BJ (cell line): ENCODE results near the gene CPNE9. TPM values are rescaled to one million over a fixed set of nuclear protein-coding genes. Genes with fewer than 3 reads are reported as not detected.

Experiments
- CTCF ChIA-PET: fragments of 350-600 bp; formaldehyde crosslinking; extraction: SDS; loops from one replicate; lab custom pipeline; 2021; ENCODE audit warnings: antibody characterized with exemption, inconsistent platforms; lab: Yijun Ruan, JAX
- POLR2A ChIA-PET: fragments of 300-600 bp; sonication (Branson Sonifier 250); formaldehyde crosslinking; extraction: SDS; loops from one replicate; lab custom pipeline; 2021; ENCODE audit warnings: antibody characterized with exemption; lab: Charles Lee
- DNase-seq: peaks from one replicate; pipeline ENCODE4 v3.0.0-alpha.2; 2011; ENCODE audit warnings: low read depth
- H3K27me3 ChIP-seq: 2 replicates; pipeline ENCODE4 v1.6.0; 2011; ENCODE audit warnings: low read length; ENCODE audit not compliant: control insufficient read depth, insufficient read depth
- H3K36me3 ChIP-seq: 2 replicates; pipeline ENCODE4 v1.5.1; 2011; ENCODE audit warnings: low read length; ENCODE audit not compliant: control insufficient read depth, insufficient read depth
- H3K4me3 ChIP-seq: 2 replicates; pipeline ENCODE4 v1.5.1; 2011; ENCODE audit warnings: low read depth, mild to moderate bottlenecking, control low read depth, low read length
- CTCF ChIP-seq: IDR thresholded peaks from 2 replicates; pipeline ENCODE4 v1.5.1; 2011; ENCODE audit warnings: low read depth, mild to moderate bottlenecking, control low read depth, inconsistent platforms, low read length, moderate library complexity; ENCODE audit not compliant: insufficient read depth
- polyA plus RNA-seq: library from polyadenylated mRNA; depleted of rRNA; stranded (reverse); fragments of >200 nt; gene quantifications from 2 replicates; pipeline ENCODE4 v1.2.3, GENCODE V29; 2011

CPNE9 gene
- polyA plus RNA-seq, 1 experiment = not detected

- no peak for TF ChIP-seq CTCF
- Histone ChIP-seq H3K27me3 (peaks cover 3% of the 10 kb centered on the region), H3K36me3 (no peaks in the 10 kb centered on the region), H3K4me3 (no peak overlapping the region)
- ChIA-PET POLR2A (no interaction called here), CTCF (interaction anchor here (1.0 to 3.3 kb wide), 11 partner anchors 11 to 1023 kb away, joined by 3 to 22 read pairs (median 4); partner anchors contain the start of gene BRPF1)
- DNase-seq = no peak
Observed at GRCh38 chr3:9715136-9715535, 11.5 kb downstream of the CPNE9 start.

DNA sequence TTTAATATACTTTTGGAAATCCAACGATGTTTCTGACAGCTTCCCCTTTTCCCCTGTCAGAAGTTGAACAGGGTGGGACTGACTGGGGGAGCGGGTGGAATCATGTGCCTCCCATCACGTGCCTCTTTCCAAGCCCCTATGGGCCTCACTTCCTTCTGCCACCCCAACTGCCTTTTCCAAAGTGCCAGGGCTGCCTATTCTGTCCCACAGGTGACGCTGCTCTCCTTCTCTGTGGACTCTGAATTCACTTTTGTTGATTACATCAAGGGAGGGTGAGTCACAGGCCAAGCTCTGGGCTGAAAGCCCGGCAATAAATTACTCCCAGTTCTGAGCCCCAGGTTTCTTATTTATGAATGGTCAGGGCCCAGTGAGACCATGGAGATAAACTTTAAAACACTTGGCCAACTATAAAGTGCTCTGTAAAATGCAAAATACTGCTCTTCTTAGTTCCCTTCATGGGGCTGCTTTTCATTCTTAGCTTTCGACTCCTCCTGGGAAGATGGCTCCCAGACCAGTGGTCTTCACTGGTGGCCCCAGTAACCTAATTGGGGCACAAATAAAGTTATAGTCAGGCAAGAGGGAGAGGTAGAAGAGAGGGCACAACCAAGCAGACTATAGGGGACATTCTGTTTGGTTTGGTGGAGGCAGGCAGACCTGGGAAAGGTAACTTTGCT lies 12.3 kb downstream of the CPNE9 start:
- H3K36me3 ChIP-seq = no peaks in the 10 kb centered on the region
- POLR2A ChIA-PET = interaction anchor here (0.6 kb wide), 1 partner anchor 54 kb away, joined by 3 read pairs; the partner anchor contains the start of gene CAMK1
- peak; percentile 57 for DNase-seq
- H3K4me3 ChIP-seq = no peak overlapping the region
- TF ChIP-seq CTCF = peak; percentile 86
- peaks cover 3% of the 10 kb centered on the region for H3K27me3 ChIP-seq
- CTCF ChIA-PET = interaction anchor here (0.6 to 3.3 kb wide), 20 partner anchors 9 to 1023 kb away, joined by 3 to 22 read pairs (median 4); partner anchors contain the start of genes ARPC4, BRPF1, OGG1 and TADA3

GRCh38 chr3:9716801-9717555 lies 13.3 kb downstream of the CPNE9 start:
- no peak for DNase-seq
- H3K36me3 ChIP-seq = no peaks in the 10 kb centered on the region
- H3K4me3 ChIP-seq = no peak overlapping the region
- TF ChIP-seq CTCF = no peak
- H3K27me3 ChIP-seq = peaks cover 3% of the 10 kb centered on the region
- CTCF ChIA-PET = interaction anchor here (1.1 to 3.3 kb wide), 5 partner anchors 9 to 230 kb away, joined by 3 to 9 read pairs (median 5); partner anchors contain the start of gene OGG1
- POLR2A ChIA-PET = no interaction called here

DNA sequence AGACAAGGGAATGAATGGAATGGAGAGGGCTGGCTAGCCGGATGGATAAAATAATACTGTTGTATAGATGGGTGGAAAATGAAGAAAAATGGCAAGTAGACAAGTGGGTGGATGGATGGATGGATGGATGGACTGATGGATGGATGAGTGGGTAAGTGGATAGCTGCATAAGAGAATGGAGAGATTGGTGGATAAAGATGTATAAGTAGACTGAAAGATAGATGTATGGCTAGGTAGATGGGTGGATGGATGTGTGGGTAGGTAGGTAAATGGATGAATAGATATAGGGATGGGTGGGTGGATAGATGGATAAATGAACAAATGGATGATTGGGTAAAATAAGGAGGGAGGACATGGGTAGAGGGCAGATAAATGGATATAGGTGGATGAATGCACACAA lies 13.9 kb downstream of the CPNE9 start:
- H3K4me3 ChIP-seq = no peak overlapping the region
- no peaks in the 10 kb centered on the region for H3K36me3 ChIP-seq
- DNase-seq = no peak
- ChIA-PET CTCF (interaction anchor here (1.8 kb wide), 1 partner anchor 59 kb away, joined by 3 read pairs; no protein-coding TSS in a partner anchor), POLR2A (no interaction called here)
- peaks cover 2% of the 10 kb centered on the region for H3K27me3 ChIP-seq
- TF ChIP-seq CTCF = no peak

DNA sequence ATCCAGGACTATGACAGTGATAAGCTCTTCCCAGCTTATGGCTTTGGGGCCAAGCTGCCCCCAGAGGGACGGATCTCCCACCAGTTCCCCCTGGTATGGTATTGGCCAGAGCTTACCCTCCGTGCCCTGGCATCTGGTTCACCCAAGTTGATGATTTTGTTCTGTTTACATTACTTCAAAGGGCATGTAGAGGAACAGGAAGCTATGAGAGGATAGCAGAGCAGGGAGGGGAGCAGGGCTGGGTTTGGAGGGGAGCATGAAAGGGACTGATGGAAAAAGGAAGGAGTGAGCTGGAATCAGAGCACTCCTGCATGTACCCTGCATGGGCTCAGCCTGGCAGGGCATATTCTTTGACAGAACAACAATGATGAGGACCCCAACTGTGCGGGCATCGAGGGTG lies 14.5 kb downstream of the CPNE9 start:
- CTCF ChIA-PET = interaction anchor here (0.7 to 1.8 kb wide), 3 partner anchors 12 to 397 kb away, joined by 3 read pairs; partner anchors contain the start of gene BRK1
- no peak overlapping the region for H3K4me3 ChIP-seq
- POLR2A ChIA-PET = no interaction called here

More for the DNA sequence above, 14.5 kb downstream of the CPNE9 start:
- no peaks in the 10 kb centered on the region for H3K36me3 ChIP-seq
- no peak for DNase-seq
- peaks cover 2% of the 10 kb centered on the region for H3K27me3 ChIP-seq
- TF ChIP-seq CTCF = no peak
